Endothelial cell of umbilical vein (primary cell): ENCODE data around the gene UMPS.

Experiments used
- CTCF ChIP-seq, 2 donors: IDR thresholded peaks; 1 replicate in 1 of 2; 2 replicates in 1 of 2; pipeline ENCODE4 v1.5.1; 2011; ENCODE audit warnings: low read length in 2 of 2, mild to moderate bottlenecking in 2 of 2, moderate library complexity in 2 of 2, control low read depth in 1 of 2, inconsistent platforms in 1 of 2, low read depth in 1 of 2; ENCODE audit not compliant: insufficient read depth in 1 of 2; ENCODE audit errors: extremely low read depth in 1 of 2
- EZH2 ChIP-seq: IDR thresholded peaks from 2 replicates; pipeline ENCODE4 v1.6.1; 2012; ENCODE audit warnings: borderline replicate concordance, low read depth, mild to moderate bottlenecking, moderate library complexity, low read length, inconsistent platforms; ENCODE audit not compliant: severe bottlenecking
- MYC ChIP-seq: IDR thresholded peaks from one replicate; pipeline ENCODE4 v1.6.1; 2011; ENCODE audit warnings: mild to moderate bottlenecking, low read depth, low read length
- POLR2A ChIP-seq: IDR thresholded peaks from 2 replicates; pipeline ENCODE4 v1.6.1; 2012; ENCODE audit warnings: low read depth, mild to moderate bottlenecking, control low read depth, low read length
- POLR2AphosphoS5 ChIP-seq: IDR thresholded peaks from 2 replicates; pipeline ENCODE4 v1.6.1; 2012; ENCODE audit warnings: low read depth, mild to moderate bottlenecking, control low read depth, low read length, moderate library complexity; ENCODE audit not compliant: insufficient read depth

- no peak for TF ChIP-seq POLR2AphosphoS5
- TF ChIP-seq CTCF (IDR thresholded peaks at IDR 0.05; ENCODE audit: extremely low read depth in 1 of 2, insufficient read depth in 1 of 2, low read depth in 1 of 2, low read length in 2 of 2) = no peak
- TF ChIP-seq EZH2 = no peak
- TF ChIP-seq POLR2A = no peak
- TF ChIP-seq MYC = no peak
These were observed 28.6 kb upstream of the UMPS start for GRCh38 chr3:124701687-124702086.
